Astrocyte of the cerebellum (primary cell): ENCODE results near the gene MTHFD1L.

Experiments used
- DNase-seq: peaks from one replicate; pipeline ENCODE4 v3.0.0-alpha.2; 2011; ENCODE audit warnings: low read depth
- H3K4me3 ChIP-seq: 2 replicates; pipeline ENCODE4 v1.5.1; 2011; ENCODE audit warnings: mild to moderate bottlenecking, low read depth, low read length, moderate library complexity
- in situ Hi-C: cut with HindIII; loops from 2 replicates; pipeline ENCODE4 v1.10.0; 2017; ENCODE audit warnings: low sequenced_read_pairs
- TF ChIP-seq, protein P1 (sequence below): IDR thresholded peaks from 2 replicates; pipeline ENCODE4 v1.5.1; 2012; ENCODE audit warnings: low read length, low read depth, moderate library complexity, mild to moderate bottlenecking; ENCODE audit errors: missing control alignments

The MTHFD1L gene

DNA sequence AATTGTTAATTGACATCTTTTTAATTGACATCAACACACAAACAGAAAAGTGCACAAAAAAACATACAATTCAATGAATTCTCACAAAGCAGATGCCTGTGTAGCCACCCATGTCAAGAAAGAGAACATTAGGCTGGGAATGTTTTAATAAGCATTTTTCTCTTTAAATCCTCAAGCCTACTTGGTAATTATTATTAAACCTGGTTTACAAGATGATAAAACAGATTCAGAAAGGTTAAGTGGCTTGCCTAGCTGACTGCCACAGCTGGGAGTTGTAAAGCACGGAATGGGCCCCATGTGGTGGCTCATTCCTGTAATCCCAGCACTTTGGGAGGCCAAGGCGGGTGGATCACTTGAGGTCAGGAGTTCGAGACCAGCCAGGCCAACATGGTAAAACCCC is 284.3 kb downstream of the MTHFD1L start:
- in situ Hi-C loops = no loop called here
- TF ChIP-seq, protein P1, sequence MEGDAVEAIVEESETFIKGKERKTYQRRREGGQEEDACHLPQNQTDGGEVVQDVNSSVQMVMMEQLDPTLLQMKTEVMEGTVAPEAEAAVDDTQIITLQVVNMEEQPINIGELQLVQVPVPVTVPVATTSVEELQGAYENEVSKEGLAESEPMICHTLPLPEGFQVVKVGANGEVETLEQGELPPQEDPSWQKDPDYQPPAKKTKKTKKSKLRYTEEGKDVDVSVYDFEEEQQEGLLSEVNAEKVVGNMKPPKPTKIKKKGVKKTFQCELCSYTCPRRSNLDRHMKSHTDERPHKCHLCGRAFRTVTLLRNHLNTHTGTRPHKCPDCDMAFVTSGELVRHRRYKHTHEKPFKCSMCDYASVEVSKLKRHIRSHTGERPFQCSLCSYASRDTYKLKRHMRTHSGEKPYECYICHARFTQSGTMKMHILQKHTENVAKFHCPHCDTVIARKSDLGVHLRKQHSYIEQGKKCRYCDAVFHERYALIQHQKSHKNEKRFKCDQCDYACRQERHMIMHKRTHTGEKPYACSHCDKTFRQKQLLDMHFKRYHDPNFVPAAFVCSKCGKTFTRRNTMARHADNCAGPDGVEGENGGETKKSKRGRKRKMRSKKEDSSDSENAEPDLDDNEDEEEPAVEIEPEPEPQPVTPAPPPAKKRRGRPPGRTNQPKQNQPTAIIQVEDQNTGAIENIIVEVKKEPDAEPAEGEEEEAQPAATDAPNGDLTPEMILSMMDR = no peak
- DNase-seq = no peak
- no peak overlapping the region for H3K4me3 ChIP-seq
